ENCODE measurements around the gene ARPC2. TPM values are rescaled to one million over a fixed set of nuclear protein-coding genes. Genes with fewer than 3 reads are reported as not detected.

Gene ARPC2
- total and polyA plus RNA-seq, 2 of the 13 experiments (the other 11 are each of a cell fraction or from before 2014, with no cell fraction given), result 168 to 303 TPM

DNA sequence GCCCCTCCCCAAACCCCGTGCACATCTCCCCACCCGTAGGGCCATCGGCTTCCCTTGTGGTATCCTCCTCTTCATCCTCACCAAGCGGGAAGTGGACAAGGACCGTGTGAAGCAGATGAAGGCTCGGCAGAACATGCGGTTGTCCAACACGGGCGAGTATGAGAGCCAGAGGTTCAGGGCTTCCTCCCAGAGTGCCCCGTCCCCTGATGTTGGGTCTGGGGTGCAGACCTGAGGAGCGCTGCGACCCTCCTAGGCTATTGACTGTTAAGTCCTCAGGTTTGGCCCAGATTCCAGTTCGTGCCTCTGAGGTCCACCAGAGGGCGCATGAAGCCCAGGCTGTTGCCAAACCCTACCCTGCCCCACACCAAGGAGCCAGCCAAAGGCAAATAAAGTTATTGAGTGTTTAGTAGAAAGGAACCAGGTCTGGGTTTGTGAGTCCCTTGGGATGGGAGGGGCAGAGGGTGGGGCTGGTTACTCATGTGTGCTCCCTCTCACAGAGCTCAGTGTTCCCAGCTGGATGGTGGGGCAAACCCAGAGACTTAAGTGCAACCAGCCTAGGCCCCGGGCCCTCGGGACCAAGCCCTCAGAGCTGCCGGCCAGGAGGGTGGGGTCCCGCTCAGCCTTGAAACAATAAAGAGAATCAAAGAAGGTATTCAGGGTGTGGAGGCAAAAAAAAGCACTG lies 55.7 kb downstream of the ARPC2 start (continued):
- TF ChIP-seq, protein P1, sequence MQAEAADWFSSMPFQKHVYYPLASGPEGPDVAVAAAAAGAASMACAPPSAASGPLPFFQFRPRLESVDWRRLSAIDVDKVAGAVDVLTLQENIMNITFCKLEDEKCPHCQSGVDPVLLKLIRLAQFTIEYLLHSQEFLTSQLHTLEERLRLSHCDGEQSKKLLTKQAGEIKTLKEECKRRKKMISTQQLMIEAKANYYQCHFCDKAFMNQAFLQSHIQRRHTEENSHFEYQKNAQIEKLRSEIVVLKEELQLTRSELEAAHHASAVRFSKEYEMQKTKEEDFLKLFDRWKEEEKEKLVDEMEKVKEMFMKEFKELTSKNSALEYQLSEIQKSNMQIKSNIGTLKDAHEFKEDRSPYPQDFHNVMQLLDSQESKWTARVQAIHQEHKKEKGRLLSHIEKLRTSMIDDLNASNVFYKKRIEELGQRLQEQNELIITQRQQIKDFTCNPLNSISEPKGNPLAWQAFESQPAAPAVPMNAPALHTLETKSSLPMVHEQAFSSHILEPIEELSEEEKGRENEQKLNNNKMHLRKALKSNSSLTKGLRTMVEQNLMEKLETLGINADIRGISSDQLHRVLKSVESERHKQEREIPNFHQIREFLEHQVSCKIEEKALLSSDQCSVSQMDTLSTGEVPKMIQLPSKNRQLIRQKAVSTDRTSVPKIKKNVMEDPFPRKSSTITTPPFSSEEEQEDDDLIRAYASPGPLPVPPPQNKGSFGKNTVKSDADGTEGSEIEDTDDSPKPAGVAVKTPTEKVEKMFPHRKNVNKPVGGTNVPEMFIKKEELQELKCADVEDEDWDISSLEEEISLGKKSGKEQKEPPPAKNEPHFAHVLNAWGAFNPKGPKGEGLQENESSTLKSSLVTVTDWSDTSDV (CRISPR knock-in tag; IDR thresholded peaks at IDR 0.05), result no peak
- TF ChIP-seq ETV6 (CRISPR knock-in tag; conservative IDR thresholded peaks at IDR 0.05), result 0 out of 2 replicates have a peak, but pooled peaks have one; percentile 22
- TF ChIP-seq SPEN (CRISPR knock-in tag; IDR thresholded peaks at IDR 0.05; ENCODE audit: low read depth), result peak; percentile 64; the same call in 1 of the 2 replicates
- TF ChIP-seq CHD2 (IDR thresholded peaks at IDR 0.05; ENCODE audit: low read depth, low read length), result no peak
- TF ChIP-seq ZMYM2 (CRISPR knock-in tag; IDR thresholded peaks at IDR 0.05), result no peak
- peak; percentile 38; the same call in 1 of the 2 replicates for TF ChIP-seq ZNF605 (CRISPR knock-in tag; IDR thresholded peaks at IDR 0.05)
- TF ChIP-seq, protein P2, sequence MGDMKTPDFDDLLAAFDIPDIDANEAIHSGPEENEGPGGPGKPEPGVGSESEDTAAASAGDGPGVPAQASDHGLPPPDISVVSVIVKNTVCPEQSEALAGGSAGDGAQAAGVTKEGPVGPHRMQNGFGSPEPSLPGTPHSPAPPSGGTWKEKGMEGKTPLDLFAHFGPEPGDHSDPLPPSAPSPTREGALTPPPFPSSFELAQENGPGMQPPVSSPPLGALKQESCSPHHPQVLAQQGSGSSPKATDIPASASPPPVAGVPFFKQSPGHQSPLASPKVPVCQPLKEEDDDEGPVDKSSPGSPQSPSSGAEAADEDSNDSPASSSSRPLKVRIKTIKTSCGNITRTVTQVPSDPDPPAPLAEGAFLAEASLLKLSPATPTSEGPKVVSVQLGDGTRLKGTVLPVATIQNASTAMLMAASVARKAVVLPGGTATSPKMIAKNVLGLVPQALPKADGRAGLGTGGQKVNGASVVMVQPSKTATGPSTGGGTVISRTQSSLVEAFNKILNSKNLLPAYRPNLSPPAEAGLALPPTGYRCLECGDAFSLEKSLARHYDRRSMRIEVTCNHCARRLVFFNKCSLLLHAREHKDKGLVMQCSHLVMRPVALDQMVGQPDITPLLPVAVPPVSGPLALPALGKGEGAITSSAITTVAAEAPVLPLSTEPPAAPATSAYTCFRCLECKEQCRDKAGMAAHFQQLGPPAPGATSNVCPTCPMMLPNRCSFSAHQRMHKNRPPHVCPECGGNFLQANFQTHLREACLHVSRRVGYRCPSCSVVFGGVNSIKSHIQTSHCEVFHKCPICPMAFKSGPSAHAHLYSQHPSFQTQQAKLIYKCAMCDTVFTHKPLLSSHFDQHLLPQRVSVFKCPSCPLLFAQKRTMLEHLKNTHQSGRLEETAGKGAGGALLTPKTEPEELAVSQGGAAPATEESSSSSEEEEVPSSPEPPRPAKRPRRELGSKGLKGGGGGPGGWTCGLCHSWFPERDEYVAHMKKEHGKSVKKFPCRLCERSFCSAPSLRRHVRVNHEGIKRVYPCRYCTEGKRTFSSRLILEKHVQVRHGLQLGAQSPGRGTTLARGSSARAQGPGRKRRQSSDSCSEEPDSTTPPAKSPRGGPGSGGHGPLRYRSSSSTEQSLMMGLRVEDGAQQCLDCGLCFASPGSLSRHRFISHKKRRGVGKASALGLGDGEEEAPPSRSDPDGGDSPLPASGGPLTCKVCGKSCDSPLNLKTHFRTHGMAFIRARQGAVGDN (CRISPR knock-in tag; IDR thresholded peaks at IDR 0.05), result peak; percentile 72
- TF ChIP-seq, protein P3, sequence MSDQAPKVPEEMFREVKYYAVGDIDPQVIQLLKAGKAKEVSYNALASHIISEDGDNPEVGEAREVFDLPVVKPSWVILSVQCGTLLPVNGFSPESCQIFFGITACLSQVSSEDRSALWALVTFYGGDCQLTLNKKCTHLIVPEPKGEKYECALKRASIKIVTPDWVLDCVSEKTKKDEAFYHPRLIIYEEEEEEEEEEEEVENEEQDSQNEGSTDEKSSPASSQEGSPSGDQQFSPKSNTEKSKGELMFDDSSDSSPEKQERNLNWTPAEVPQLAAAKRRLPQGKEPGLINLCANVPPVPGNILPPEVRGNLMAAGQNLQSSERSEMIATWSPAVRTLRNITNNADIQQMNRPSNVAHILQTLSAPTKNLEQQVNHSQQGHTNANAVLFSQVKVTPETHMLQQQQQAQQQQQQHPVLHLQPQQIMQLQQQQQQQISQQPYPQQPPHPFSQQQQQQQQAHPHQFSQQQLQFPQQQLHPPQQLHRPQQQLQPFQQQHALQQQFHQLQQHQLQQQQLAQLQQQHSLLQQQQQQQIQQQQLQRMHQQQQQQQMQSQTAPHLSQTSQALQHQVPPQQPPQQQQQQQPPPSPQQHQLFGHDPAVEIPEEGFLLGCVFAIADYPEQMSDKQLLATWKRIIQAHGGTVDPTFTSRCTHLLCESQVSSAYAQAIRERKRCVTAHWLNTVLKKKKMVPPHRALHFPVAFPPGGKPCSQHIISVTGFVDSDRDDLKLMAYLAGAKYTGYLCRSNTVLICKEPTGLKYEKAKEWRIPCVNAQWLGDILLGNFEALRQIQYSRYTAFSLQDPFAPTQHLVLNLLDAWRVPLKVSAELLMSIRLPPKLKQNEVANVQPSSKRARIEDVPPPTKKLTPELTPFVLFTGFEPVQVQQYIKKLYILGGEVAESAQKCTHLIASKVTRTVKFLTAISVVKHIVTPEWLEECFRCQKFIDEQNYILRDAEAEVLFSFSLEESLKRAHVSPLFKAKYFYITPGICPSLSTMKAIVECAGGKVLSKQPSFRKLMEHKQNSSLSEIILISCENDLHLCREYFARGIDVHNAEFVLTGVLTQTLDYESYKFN (CRISPR knock-in tag; conservative IDR thresholded peaks at IDR 0.05), result no peak
- peak; percentile 82; the same call in 1 of the 2 replicates for TF ChIP-seq NFATC3 (CRISPR knock-in tag; IDR thresholded peaks at IDR 0.05)
- TF ChIP-seq ATF7 (IDR thresholded peaks at IDR 0.05), result no peak
- no peak for TF ChIP-seq ATF7 (CRISPR knock-in tag; IDR thresholded peaks at IDR 0.05)
- TF ChIP-seq, protein P4, sequence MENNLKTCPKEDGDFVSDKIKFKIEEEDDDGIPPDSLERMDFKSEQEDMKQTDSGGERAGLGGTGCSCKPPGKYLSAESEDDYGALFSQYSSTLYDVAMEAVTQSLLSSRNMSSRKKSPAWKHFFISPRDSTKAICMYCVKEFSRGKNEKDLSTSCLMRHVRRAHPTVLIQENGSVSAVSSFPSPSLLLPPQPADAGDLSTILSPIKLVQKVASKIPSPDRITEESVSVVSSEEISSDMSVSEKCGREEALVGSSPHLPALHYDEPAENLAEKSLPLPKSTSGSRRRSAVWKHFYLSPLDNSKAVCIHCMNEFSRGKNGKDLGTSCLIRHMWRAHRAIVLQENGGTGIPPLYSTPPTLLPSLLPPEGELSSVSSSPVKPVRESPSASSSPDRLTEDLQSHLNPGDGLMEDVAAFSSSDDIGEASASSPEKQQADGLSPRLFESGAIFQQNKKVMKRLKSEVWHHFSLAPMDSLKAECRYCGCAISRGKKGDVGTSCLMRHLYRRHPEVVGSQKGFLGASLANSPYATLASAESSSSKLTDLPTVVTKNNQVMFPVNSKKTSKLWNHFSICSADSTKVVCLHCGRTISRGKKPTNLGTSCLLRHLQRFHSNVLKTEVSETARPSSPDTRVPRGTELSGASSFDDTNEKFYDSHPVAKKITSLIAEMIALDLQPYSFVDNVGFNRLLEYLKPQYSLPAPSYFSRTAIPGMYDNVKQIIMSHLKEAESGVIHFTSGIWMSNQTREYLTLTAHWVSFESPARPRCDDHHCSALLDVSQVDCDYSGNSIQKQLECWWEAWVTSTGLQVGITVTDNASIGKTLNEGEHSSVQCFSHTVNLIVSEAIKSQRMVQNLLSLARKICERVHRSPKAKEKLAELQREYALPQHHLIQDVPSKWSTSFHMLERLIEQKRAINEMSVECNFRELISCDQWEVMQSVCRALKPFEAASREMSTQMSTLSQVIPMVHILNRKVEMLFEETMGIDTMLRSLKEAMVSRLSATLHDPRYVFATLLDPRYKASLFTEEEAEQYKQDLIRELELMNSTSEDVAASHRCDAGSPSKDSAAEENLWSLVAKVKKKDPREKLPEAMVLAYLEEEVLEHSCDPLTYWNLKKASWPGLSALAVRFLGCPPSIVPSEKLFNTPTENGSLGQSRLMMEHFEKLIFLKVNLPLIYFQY (CRISPR knock-in tag; IDR thresholded peaks at IDR 0.05; ENCODE audit: borderline replicate concordance), result 0 out of 2 replicates have a peak, but pooled peaks have one; percentile 6
- no peak for TF ChIP-seq GATA4 (IDR thresholded peaks at IDR 0.05; ENCODE audit: borderline replicate concordance, low read depth)
- TF ChIP-seq NPAS2 (CRISPR knock-in tag; IDR thresholded peaks at IDR 0.05; ENCODE audit: borderline replicate concordance), result no peak
